GM12865 (cell line): ENCODE measurements around the gene GNG14.
A peak's percentile ranks its signal among the peaks of the same experiment; 100 is the strongest.
"Not testable (repeated sequence)": the region's sequence is repeated elsewhere in the genome, so short reads cannot be mapped to it uniquely, and the experiment has no call there.

Experiments used
- DNase-seq: peaks from one replicate; pipeline ENCODE4 v3.0.0; 2010; ENCODE audit warnings: low read depth
- H3K4me3 ChIP-seq: 2 replicates; pipeline ENCODE4 v1.5.1; 2011; ENCODE audit warnings: mild to moderate bottlenecking, low read depth, low read length, control low read depth
- CTCF ChIP-seq: IDR thresholded peaks from 2 replicates; pipeline ENCODE4 v1.5.1; 2011; ENCODE audit warnings: low read length, control low read depth, low read depth, inconsistent platforms; ENCODE audit not compliant: insufficient read depth; ENCODE audit errors: missing control alignments

Gene GNG14

GRCh38 chr19:12687496-12688196 is at the start of gene GNG14:
Gene GNG14 (plus strand): TSS chr19:12687998. CDS start chr19:12688049, 51 bp downstream.
- TF ChIP-seq CTCF = no peak
- DNase-seq = no peak
- H3K4me3 ChIP-seq = no peak within 1 kb of the TSS

GRCh38 chr19:12638611-12639182 is 49.1 kb upstream of the GNG14 start:
- DNase-seq = no peak

GRCh38 chr19:12639901-12640613 is 47.7 kb upstream of the GNG14 start:
- TF ChIP-seq CTCF = peak; percentile 27
- peak; percentile 64 for DNase-seq
- H3K4me3 ChIP-seq = no peak overlapping the region

More at GRCh38 chr19:12638611-12639182, 49.1 kb upstream of the GNG14 start:
- H3K4me3 ChIP-seq = no peak overlapping the region
- TF ChIP-seq CTCF = no peak

GRCh38 chr19:12641456-12641855 is 46.3 kb upstream of the GNG14 start:
- no peak for TF ChIP-seq CTCF
- no peak for DNase-seq
- H3K4me3 ChIP-seq = no peak overlapping the region

- H3K4me3 ChIP-seq = no peak overlapping the region
- no peak for DNase-seq
- no peak for TF ChIP-seq CTCF
These were observed 45.3 kb upstream of the GNG14 start for GRCh38 chr19:12642506-12642905.

- H3K4me3 ChIP-seq, DNase-seq: not testable (repeated sequence)
These were observed 44.1 kb upstream of the GNG14 start for GRCh38 chr19:12643716-12644115.

GRCh38 chr19:12646551-12646950 is 41.2 kb upstream of the GNG14 start:
- no peak overlapping the region for H3K4me3 ChIP-seq
- DNase-seq = no peak
- no peak for TF ChIP-seq CTCF
